ENCODE measurements around the gene TMEM107.

Gene TMEM107

DNA sequence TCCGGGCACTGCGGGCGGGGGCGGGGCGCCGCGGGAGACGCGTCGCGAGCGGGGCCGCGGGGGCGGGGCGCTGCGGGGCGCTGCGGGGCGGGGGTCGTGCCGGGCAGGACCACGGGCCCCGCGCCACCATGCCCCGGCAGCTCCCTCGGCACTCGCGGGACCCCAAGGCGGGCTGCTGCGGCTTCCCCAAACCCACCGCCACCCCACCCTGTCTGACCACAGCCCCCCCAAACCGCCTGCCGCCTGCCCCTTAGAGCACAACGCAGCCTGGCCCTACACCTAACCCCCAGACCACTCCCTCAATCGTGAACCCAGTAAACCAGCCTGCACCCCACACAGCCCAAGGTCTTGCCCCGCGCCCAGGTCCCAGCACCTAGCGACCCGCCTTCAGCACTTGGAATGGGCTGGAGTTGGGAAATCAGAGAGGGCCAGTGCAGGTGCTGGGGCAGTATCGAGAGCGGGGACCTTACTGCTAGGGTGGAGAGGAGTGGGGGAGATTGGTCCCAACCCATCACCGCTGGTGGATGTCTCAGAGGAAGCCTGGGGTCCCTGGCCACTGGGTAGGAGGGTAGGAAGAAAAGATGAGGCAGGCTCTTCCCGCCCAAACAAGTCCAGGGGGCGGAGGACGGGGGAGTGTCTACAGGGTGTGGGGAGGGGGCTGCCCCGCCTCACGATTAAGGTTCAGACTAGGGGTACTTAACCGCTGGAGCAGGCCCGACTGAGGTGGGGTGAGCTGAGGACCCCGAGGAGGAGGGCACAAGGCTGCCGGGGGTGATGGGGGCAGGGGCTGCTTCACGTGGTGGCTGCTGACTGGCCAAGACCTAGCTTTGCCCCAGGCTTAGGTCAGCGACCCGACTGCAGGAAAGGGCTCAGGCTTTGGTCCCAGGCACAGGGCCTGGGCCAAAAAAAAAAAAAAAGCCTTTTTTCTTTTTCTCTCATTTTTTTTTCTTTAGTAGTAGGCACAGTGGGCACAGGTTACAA is 12.9 kb downstream of the TMEM107 start (continued):
- TF ChIP-seq ZBTB17 (tag by site-specific recombination; IDR thresholded peaks at IDR 0.05) = no peak
- TF ChIP-seq, protein P1, sequence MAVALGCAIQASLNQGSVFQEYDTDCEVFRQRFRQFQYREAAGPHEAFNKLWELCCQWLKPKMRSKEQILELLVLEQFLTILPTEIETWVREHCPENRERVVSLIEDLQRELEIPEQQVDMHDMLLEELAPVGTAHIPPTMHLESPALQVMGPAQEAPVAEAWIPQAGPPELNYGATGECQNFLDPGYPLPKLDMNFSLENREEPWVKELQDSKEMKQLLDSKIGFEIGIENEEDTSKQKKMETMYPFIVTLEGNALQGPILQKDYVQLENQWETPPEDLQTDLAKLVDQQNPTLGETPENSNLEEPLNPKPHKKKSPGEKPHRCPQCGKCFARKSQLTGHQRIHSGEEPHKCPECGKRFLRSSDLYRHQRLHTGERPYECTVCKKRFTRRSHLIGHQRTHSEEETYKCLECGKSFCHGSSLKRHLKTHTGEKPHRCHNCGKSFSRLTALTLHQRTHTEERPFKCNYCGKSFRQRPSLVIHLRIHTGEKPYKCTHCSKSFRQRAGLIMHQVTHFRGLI (tag by site-specific recombination; IDR thresholded peaks at IDR 0.05) = no peak
- TF ChIP-seq, protein P2, sequence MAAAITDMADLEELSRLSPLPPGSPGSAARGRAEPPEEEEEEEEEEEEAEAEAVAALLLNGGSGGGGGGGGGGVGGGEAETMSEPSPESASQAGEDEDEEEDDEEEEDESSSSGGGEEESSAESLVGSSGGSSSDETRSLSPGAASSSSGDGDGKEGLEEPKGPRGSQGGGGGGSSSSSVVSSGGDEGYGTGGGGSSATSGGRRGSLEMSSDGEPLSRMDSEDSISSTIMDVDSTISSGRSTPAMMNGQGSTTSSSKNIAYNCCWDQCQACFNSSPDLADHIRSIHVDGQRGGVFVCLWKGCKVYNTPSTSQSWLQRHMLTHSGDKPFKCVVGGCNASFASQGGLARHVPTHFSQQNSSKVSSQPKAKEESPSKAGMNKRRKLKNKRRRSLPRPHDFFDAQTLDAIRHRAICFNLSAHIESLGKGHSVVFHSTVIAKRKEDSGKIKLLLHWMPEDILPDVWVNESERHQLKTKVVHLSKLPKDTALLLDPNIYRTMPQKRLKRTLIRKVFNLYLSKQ (tag by site-specific recombination; IDR thresholded peaks at IDR 0.05; ENCODE audit: borderline replicate concordance) = no peak
- TF ChIP-seq KLF16 (tag by site-specific recombination; IDR thresholded peaks at IDR 0.05) = no peak
- TF ChIP-seq ZNF76 (tag by site-specific recombination; IDR thresholded peaks at IDR 0.05; ENCODE audit: borderline replicate concordance, low read depth) = no peak
- TF ChIP-seq, protein P3, sequence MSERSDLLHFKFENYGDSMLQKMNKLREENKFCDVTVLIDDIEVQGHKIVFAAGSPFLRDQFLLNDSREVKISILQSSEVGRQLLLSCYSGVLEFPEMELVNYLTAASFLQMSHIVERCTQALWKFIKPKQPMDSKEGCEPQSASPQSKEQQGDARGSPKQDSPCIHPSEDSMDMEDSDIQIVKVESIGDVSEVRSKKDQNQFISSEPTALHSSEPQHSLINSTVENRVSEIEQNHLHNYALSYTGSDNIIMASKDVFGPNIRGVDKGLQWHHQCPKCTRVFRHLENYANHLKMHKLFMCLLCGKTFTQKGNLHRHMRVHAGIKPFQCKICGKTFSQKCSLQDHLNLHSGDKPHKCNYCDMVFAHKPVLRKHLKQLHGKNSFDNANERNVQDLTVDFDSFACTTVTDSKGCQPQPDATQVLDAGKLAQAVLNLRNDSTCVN (tag by site-specific recombination; optimal IDR thresholded peaks at IDR 0.05) = no peak
- TF ChIP-seq ZBTB48 (tag by site-specific recombination; IDR thresholded peaks at IDR 0.05) = peak; percentile 51; the same call in 1 of the 2 replicates
- TF ChIP-seq, protein P4, sequence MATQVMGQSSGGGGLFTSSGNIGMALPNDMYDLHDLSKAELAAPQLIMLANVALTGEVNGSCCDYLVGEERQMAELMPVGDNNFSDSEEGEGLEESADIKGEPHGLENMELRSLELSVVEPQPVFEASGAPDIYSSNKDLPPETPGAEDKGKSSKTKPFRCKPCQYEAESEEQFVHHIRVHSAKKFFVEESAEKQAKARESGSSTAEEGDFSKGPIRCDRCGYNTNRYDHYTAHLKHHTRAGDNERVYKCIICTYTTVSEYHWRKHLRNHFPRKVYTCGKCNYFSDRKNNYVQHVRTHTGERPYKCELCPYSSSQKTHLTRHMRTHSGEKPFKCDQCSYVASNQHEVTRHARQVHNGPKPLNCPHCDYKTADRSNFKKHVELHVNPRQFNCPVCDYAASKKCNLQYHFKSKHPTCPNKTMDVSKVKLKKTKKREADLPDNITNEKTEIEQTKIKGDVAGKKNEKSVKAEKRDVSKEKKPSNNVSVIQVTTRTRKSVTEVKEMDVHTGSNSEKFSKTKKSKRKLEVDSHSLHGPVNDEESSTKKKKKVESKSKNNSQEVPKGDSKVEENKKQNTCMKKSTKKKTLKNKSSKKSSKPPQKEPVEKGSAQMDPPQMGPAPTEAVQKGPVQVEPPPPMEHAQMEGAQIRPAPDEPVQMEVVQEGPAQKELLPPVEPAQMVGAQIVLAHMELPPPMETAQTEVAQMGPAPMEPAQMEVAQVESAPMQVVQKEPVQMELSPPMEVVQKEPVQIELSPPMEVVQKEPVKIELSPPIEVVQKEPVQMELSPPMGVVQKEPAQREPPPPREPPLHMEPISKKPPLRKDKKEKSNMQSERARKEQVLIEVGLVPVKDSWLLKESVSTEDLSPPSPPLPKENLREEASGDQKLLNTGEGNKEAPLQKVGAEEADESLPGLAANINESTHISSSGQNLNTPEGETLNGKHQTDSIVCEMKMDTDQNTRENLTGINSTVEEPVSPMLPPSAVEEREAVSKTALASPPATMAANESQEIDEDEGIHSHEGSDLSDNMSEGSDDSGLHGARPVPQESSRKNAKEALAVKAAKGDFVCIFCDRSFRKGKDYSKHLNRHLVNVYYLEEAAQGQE (tag by site-specific recombination; IDR thresholded peaks at IDR 0.05) = peak; percentile 26; the same call in 1 of the 2 replicates
- TF ChIP-seq, protein P5, sequence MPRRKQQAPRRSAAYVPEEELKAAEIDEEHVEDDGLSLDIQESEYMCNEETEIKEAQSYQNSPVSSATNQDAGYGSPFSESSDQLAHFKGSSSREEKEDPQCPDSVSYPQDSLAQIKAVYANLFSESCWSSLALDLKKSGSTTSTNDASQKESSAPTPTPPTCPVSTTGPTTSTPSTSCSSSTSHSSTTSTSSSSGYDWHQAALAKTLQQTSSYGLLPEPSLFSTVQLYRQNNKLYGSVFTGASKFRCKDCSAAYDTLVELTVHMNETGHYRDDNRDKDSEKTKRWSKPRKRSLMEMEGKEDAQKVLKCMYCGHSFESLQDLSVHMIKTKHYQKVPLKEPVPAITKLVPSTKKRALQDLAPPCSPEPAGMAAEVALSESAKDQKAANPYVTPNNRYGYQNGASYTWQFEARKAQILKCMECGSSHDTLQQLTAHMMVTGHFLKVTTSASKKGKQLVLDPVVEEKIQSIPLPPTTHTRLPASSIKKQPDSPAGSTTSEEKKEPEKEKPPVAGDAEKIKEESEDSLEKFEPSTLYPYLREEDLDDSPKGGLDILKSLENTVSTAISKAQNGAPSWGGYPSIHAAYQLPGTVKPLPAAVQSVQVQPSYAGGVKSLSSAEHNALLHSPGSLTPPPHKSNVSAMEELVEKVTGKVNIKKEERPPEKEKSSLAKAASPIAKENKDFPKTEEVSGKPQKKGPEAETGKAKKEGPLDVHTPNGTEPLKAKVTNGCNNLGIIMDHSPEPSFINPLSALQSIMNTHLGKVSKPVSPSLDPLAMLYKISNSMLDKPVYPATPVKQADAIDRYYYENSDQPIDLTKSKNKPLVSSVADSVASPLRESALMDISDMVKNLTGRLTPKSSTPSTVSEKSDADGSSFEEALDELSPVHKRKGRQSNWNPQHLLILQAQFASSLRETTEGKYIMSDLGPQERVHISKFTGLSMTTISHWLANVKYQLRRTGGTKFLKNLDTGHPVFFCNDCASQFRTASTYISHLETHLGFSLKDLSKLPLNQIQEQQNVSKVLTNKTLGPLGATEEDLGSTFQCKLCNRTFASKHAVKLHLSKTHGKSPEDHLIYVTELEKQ (tag by site-specific recombination; IDR thresholded peaks at IDR 0.05; ENCODE audit: borderline replicate concordance) = no peak
- no peak for TF ChIP-seq ZNF112 (tag by site-specific recombination; IDR thresholded peaks at IDR 0.05)
- peak; percentile 72 for TF ChIP-seq ZFHX2 (tag by site-specific recombination; conservative IDR thresholded peaks at IDR 0.05)
- no peak for TF ChIP-seq ZNF792 (tag by site-specific recombination; IDR thresholded peaks at IDR 0.05)
- no peak for TF ChIP-seq ZFP37 (tag by site-specific recombination; IDR thresholded peaks at IDR 0.05)
- no peak for TF ChIP-seq ZNF239 (tag by site-specific recombination; IDR thresholded peaks at IDR 0.05)
- TF ChIP-seq SP3 (tag by site-specific recombination; IDR thresholded peaks at IDR 0.05) = peak; percentile 77
- TF ChIP-seq MZF1 (tag by site-specific recombination; IDR thresholded peaks at IDR 0.05; ENCODE audit: borderline replicate concordance) = no peak
- TF ChIP-seq KLF1 (tag by site-specific recombination; IDR thresholded peaks at IDR 0.05) = peak; percentile 70; the same call in 1 of the 2 replicates
- TF ChIP-seq ZNF837 (tag by site-specific recombination; IDR thresholded peaks at IDR 0.05) = no peak
- TF ChIP-seq, protein P6, sequence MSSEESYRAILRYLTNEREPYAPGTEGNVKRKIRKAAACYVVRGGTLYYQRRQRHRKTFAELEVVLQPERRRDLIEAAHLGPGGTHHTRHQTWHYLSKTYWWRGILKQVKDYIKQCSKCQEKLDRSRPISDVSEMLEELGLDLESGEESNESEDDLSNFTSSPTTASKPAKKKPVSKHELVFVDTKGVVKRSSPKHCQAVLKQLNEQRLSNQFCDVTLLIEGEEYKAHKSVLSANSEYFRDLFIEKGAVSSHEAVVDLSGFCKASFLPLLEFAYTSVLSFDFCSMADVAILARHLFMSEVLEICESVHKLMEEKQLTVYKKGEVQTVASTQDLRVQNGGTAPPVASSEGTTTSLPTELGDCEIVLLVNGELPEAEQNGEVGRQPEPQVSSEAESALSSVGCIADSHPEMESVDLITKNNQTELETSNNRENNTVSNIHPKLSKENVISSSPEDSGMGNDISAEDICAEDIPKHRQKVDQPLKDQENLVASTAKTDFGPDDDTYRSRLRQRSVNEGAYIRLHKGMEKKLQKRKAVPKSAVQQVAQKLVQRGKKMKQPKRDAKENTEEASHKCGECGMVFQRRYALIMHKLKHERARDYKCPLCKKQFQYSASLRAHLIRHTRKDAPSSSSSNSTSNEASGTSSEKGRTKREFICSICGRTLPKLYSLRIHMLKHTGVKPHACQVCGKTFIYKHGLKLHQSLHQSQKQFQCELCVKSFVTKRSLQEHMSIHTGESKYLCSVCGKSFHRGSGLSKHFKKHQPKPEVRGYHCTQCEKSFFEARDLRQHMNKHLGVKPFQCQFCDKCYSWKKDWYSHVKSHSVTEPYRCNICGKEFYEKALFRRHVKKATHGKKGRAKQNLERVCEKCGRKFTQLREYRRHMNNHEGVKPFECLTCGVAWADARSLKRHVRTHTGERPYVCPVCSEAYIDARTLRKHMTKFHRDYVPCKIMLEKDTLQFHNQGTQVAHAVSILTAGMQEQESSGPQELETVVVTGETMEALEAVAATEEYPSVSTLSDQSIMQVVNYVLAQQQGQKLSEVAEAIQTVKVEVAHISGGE (tag by site-specific recombination; conservative IDR thresholded peaks at IDR 0.05; ENCODE audit: low read depth) = no peak
- TF ChIP-seq ZNF16 (tag by site-specific recombination; IDR thresholded peaks at IDR 0.05; ENCODE audit: low read depth) = no peak
- TF ChIP-seq ZNF560 (tag by site-specific recombination; IDR thresholded peaks at IDR 0.05; ENCODE audit: borderline replicate concordance) = no peak
- no peak for TF ChIP-seq ZNF350 (tag by site-specific recombination; IDR thresholded peaks at IDR 0.05)
- TF ChIP-seq ZEB2 (tag by site-specific recombination; IDR thresholded peaks at IDR 0.05) = peak; percentile 15; the same call in 1 of the 2 replicates
- no peak for TF ChIP-seq HOXC10 (CRISPR knock-in tag; IDR thresholded peaks at IDR 0.05)
